ENCODE measurements around the gene PARM1.

The PARM1 gene

DNA sequence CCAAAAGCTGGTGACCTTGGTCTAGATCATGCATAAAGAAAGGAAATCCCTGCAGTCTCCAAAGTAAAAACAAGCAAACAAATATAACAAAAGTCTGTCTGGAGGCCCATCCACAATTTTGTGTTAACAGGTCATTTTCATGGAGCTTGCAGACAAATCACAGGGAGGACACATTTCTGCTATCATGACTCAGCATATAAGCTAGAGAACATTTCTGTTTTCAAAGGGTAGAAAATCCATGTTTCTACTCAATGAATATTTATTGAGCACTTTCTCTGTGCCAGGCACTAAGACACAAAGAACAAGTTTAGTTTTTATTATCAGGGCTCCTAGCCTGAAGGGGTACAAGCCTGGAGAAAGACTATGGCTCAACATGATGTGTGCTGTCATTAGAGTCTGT, 71.1 kb downstream of the PARM1 start:
- TF ChIP-seq, protein P1, sequence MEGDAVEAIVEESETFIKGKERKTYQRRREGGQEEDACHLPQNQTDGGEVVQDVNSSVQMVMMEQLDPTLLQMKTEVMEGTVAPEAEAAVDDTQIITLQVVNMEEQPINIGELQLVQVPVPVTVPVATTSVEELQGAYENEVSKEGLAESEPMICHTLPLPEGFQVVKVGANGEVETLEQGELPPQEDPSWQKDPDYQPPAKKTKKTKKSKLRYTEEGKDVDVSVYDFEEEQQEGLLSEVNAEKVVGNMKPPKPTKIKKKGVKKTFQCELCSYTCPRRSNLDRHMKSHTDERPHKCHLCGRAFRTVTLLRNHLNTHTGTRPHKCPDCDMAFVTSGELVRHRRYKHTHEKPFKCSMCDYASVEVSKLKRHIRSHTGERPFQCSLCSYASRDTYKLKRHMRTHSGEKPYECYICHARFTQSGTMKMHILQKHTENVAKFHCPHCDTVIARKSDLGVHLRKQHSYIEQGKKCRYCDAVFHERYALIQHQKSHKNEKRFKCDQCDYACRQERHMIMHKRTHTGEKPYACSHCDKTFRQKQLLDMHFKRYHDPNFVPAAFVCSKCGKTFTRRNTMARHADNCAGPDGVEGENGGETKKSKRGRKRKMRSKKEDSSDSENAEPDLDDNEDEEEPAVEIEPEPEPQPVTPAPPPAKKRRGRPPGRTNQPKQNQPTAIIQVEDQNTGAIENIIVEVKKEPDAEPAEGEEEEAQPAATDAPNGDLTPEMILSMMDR (IDR thresholded peaks at IDR 0.05; ENCODE audit: extremely low read depth, insufficient read depth, missing control alignments): no peak
- DNase-seq (ENCODE audit: low spot score): no peak
- in situ Hi-C loops (cut with MboI; ENCODE audit: low pct_unique_long_range_greater_than_20kb, low sequenced_read_pairs, unreplicated experiment): no loop called here

DNA sequence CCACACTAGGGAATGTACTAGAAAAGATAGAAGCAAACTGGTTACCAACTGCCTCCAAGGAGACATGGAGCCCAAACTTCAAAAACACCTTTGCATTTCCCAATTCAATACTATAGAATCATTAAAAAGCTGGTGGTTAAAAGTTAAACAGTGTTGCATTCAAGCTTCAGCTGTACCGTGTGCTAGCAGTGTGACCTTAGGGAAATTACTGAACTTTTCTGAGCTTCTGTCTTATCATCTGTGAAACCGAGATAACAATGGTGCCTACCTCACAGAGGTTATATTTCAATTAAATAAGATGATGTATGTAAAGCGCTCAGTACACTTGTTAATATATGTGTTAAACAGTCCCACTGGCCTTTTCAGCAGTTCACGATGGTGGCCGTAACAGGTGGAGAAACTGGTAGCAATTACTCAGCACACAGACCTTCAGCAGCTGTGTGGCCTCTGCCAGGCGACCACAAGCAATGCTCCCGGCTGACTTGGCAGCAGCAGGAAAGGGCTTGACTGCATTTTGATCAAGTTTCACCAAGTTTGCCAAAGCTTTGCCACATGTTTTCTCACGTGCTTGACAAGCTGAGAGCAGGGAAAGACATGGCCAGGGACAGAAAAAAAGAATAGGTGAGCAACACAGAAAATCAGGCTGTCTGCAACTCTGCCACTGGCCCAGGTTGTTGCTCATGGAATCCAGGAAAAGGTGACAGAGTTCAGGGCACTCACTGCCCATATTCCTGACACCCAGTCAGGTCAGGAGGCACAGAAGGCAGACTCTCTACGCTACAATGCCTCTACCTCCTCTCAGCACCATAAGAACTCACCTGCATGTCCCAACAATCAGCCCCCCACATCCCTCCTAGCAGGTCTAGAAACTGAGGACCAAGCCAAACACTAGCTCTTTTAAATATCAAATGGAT, 72.1 kb downstream of the PARM1 start:
- TF ChIP-seq, protein P1 (IDR thresholded peaks at IDR 0.05; ENCODE audit: extremely low read depth, insufficient read depth, missing control alignments): no peak
- in situ Hi-C loops (cut with MboI; ENCODE audit: low pct_unique_long_range_greater_than_20kb, low sequenced_read_pairs, unreplicated experiment): no loop called here
- DNase-seq (ENCODE audit: low spot score): no peak

DNA sequence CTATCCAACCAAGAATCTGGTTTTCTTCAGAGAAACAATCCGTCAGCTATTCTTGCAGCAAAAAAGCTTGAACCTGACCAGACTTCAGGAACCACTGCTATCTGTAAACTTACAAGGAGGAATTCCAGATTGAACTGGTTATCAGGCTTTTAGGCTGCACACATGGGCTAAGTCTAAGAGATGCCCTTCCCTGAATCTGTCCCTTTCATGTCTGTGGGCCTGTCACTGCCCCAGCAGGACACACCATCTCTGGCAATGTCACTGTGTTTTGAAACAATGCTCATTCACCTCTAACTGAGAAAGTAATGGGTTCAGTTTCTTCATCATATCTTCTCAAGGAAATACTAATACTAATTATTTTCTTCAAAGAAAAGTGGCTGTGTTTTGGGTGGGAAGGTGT, 72.8 kb downstream of the PARM1 start:
- in situ Hi-C loops (cut with MboI; ENCODE audit: low pct_unique_long_range_greater_than_20kb, low sequenced_read_pairs, unreplicated experiment): no loop called here
- no peak for DNase-seq (ENCODE audit: low spot score)
- TF ChIP-seq, protein P1 (IDR thresholded peaks at IDR 0.05; ENCODE audit: extremely low read depth, insufficient read depth, missing control alignments): no peak

DNA sequence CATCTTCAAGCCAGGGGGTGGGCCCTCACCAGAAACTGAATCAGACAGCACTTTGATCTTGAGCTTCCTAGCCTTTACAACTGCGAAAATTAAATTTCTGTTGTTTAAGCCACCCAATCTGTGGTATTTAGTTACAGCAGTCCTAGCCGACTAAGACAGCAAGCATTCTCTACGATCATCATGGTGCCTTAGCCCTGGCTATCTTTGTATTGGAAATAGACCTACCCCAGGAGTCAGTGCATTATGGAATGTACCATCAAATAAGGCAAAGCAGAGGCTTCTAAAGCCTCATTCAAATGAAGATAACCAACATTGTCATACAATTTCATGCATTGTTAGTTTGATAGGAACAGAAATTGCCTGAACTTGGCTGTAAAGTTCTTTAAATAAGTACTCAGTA, 75.0 kb downstream of the PARM1 start:
- TF ChIP-seq, protein P1 (IDR thresholded peaks at IDR 0.05; ENCODE audit: extremely low read depth, insufficient read depth, missing control alignments): no peak
- in situ Hi-C loops (cut with MboI; ENCODE audit: low pct_unique_long_range_greater_than_20kb, low sequenced_read_pairs, unreplicated experiment): no loop called here
- DNase-seq (ENCODE audit: low spot score): no peak

DNA sequence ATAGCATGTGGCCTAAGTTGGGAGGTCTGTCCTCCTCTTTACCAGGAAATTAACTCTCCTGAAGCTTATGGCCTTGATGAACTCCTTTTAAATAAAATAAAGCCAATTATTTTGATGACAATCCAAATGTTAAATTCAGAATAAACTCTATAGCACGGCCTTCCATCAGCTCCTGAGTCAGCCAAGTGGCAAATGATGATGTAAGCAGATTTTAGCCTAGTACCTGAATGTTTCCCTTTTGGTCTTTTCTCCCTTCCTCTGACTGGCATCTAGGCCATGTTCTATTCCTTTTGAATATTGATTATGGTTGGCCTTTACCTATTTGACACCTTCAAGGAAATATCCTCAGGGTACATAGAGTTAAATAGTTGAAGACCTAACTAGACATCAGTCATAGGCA, 76.2 kb downstream of the PARM1 start:
- TF ChIP-seq, protein P1 (IDR thresholded peaks at IDR 0.05; ENCODE audit: extremely low read depth, insufficient read depth, missing control alignments): no peak
- in situ Hi-C loops (cut with MboI; ENCODE audit: low pct_unique_long_range_greater_than_20kb, low sequenced_read_pairs, unreplicated experiment): no loop called here
- DNase-seq (ENCODE audit: low spot score): no peak

DNA sequence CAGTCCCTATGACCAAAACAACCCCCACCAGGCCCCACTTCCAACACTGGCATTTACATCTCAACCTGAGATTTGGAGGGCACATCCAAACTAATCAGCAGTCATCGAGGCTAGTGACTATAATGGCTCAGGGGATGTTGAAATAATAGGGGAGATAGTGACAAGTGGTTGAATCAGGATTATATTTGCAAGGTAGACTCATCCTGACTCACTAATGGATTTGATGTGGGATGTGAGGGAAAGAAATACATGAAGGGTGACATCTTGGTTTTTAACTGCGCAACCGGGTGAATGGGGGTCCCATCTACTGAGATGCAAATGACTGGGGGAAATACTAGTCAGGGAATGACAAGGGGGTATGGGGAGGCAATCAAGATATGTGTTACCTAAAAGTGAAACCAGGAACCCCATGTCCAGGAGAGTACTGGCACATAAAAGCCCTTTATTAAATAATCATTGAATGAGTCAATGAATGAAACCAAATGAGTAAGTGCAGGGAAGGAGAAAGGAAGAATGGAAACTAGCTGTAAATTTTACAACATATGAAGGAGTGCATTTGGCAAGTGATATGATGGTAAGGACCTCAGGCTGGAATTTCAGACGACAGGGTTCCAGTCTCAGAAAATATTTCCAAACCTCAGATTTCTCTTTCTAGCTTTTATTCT, 78.3 kb downstream of the PARM1 start:
- TF ChIP-seq, protein P1 (IDR thresholded peaks at IDR 0.05; ENCODE audit: extremely low read depth, insufficient read depth, missing control alignments): no peak
- no peak for DNase-seq (ENCODE audit: low spot score)
- in situ Hi-C loops (cut with MboI; ENCODE audit: low pct_unique_long_range_greater_than_20kb, low sequenced_read_pairs, unreplicated experiment): no loop called here
